Measurements from ENCODE around the gene NME2.
A peak's percentile ranks its signal among the peaks of the same experiment; 100 is the strongest.
"Not testable (repeated sequence)": the region's sequence is repeated elsewhere in the genome, so short reads cannot be mapped to it uniquely, and the experiment has no call there.

NME2 gene

GRCh38 chr17:51153210-51154072 is 12.8 kb upstream of the NME2 start, which contains the start of gene NME1:
Gene NME1 (plus strand): TSS chr17:51153559. CDS start chr17:51155655, 2,096 bp downstream.
- DNase-seq, result peak; percentile 98

DNA sequence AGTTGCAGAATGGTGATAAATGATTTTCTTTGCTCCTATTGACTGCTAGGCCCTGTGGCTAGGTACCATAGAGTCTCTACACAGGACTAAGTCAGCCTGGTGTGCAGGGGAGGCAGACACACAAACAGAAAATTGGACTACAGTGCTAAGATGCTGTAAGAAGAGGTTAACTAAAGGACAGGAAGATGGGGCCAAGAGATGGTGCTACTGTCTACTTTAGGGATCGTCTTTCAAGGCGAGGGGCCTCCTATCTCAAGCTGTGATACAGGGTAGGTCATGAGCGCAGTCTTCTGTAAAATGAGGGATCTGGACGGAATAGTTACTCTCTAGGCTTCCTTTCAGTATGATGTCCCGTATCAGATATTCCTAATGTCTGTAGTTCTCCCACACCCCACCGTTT is 12.0 kb upstream of the NME2 start:
- no peak for DNase-seq

DNA sequence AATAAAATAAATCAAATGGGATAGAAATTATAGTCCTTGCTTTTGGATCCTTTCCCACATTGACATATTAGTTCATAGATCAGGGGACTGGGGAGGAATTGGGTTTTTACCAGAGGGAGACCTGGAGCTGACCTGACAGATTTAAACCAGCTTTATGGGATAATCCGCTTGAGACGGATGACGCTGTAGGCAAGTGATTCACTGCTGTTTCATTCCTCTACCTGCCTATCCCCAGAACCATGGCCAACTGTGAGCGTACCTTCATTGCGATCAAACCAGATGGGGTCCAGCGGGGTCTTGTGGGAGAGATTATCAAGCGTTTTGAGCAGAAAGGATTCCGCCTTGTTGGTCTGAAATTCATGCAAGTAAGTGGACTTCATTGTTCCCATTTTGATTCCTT is 10.8 kb upstream of the NME2 start:
- DNase-seq, result no peak

GRCh38 chr17:51159604-51160003 is 6.6 kb upstream of the NME2 start:
- DNase-seq, result no peak

- DNase-seq, result no peak
Measured at GRCh38 chr17:51161541-51161940, 4.7 kb upstream of the NME2 start.

- no peak for DNase-seq
Measured at GRCh38 chr17:51164911-51165679, 1.1 kb upstream of the NME2 start.

DNA sequence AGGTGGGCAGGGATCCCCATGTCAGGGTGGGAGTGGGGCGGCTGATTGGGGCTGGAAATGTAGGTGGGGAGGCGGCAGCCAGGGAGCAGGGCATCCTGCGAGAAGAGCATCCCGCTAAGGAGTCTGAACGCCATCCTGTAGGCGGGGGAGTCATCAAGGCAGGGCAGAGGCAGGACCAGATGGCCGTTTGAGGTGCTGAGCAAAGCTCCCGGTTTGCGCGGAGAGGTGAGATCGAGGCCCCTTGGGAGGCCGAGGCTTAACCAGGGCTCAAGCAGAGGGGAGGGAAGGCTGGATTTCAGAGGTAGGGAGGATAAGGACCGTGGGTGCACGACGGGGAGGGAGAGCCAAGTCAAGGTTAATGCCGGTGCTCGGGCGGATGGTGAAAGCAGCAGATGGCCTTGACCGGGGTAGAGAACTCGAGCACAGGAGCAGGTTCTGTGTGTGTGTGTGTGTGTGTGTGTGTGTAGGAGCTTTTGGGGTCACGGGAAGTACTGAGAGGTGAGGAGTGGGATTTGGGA is 472 bp upstream of the NME2 start:
- no peak for DNase-seq

DNA sequence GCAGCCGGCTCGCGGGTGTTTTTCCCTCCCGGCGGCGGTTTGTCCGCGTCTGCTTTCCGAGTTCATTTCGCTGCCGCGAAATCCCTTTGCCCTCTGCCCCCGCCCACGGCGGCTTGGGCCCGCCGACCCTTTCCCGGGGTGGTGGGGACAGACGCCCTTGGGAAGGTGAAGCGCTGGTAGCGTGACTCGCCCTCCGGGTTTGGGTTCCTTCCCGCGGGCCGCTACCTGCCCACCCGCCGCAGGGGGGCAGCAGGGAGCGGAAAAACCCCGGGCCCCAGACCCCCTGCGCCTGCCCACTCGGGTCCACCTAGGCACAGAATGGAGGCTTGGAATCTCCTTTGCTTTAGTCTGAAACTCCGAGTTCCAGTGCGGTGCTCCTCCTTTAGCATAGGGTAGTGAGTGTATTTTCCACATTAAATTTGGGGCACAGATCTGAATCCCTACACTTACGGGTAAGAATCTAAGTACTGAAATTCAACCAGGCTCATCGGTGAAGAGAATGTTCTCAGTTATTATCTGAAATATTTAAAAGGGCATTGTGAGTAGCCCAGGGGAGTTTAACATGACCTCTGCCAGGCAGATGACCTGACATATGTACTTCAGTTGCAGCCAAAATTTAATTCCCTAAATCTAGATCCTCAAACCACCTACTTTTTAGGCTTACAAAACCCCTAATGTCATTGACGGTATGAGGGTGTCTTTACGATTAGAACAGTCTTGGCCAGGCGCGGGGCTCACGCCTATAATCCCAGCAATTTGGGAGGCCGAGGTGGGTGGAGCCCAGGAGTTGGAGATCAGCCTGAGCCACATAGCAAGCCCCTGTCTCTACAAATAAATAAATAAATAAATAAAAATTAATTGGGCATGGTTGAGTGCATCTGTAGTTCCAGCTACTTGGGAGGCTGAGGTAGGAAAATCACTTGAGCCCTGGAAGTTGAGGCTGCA is 1.0 kb downstream of the NME2 start:
- DNase-seq, result peak; percentile 54

DNA sequence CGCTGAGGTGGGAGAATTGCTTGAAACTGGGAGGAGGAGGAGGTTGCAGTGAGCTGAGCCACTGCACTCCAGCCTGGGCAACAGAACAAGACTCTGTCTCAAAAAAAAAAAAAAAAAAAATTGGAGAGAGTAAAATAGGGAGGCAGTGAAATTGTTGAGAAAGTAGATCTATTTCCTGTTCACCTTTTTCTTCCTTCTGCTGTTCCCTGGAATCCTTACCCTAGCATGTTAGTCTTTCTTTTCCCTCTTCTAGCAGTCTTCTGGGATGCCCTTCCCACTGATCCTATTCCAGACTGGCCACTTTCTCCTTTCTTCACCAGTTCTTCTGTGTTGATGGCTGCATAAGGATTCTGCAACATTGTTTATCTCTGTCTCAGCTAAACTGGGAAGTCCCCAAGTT is 3.1 kb downstream of the NME2 start:
- no peak for DNase-seq

DNA sequence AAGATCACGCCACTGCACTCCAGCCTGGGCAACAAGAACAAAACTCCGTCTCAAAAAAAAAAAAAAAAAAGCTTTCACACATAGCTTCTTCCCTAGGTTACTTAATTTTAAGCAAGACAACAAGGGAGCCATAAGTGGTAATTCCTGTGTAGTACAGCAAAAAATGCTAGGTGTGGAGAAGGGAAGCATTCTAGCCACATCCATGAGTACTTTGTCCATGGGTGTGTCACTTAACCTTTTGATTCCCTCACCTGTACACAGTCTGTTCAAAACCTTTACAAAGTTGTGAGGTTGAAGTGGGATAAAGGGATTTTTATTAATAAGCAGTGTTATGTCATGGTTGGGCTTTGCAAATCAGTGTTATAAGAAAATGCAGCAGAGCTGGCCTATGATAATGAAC is 4.5 kb downstream of the NME2 start:
- DNase-seq, result no peak

DNA sequence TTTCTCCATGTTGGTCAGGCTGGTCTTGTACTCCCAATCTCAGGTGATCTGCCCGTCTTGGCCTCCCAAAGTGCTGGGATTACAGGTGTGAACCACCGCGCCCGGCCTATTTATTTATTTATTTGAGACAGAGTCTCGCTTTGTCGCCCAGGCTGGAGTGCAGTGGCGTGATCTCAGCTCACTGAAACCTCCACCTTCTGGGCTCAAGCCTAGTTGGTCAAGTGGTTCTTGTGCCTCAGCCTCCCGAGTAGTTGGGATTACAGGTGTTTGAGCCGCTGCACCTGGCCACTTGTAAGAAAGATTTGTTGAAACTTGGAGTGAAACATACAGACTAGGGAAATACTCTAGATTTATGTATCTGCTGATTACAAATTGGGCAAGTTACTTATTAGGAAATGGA is 5.8 kb downstream of the NME2 start:
- not testable (repeated sequence) for DNase-seq

DNA sequence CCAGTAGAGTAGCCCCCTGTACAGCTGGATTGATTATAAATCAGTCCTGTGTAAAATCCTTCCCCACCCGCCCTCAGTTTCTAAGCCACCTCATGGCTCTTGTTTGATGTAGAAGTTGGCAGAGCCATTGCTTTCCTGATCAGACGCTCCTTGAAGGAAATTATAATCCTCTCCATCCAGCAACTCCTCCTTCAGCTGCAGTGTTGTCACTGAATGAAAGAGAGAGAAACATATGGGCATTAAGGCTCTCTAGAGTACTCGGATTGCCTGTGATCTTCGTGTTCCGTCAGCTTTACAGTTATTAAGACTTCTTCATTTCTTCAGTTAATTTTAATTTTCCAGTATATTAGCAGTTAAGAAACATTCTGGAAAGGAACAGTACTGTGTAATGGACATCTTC is 14.3 kb downstream of the NME2 start:
- no peak for DNase-seq

- no peak for DNase-seq
Measured at GRCh38 chr17:51184124-51184523, 17.9 kb downstream of the NME2 start.

- no peak for DNase-seq
Measured at GRCh38 chr17:51185763-51186332, 19.6 kb downstream of the NME2 start.

DNA sequence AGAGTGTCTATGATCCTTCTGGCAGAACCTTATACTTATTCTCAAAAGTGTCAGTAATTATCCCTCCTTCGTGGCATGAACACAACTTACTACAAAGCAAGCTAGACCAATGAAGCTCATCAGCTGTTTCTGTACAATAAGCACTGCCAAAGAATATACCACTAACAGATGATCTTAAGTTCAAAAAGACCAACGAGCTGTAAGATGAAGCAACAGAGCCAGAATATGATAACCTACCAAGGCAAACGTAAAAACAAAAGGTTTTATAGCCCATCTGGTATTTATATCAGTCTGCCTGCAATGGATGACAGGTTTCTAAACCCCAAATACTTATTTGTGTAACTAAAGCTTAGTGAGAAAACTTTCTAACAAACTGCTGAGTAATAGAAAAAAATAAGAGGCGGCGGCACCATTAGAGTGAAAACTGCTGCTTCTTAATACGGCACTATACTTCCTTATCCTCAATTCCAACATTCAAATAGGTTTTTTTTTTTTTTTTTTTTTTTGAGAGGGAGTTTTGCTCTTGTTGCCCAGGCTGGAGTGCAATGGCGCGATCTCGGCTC is 22.1 kb downstream of the NME2 start:
- DNase-seq, result no peak

DNA sequence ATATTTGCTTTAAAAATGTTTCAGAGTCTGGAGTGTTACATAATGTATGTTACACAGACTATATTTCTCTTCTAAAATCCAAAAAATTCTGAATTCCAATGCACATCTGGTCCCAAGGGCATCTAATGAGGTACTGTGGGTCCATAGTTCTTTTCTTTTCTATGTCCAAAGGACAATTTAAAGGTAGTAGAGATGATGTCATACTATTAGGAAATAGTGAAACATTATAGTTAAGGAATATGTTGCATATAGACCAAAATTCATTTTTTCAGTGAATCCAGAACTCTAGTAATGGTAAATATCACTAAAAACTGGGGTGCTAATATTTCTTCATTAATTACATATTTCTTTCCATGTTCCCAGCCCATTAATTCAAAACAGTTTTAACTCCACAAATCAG is 23.0 kb downstream of the NME2 start:
- no peak for DNase-seq

DNA sequence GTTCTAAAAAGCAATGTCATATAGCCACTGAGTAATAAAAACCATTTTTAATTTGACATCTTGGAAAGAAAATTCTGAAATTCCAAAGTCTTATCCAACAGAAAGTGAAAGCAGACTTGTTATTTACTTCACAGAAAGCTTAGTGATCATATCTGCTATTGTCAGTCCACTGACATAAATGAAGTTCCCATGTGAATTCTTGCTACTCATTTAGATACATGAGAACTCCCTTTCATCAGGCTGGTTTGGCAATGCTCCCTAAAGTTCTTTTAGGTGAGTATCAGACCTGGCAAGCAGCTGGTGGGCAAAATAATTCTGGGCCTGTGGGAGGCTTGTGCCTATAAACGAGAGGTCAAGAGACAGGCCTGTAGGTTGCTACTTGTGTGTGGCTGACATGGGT is 23.4 kb downstream of the NME2 start:
- no peak for DNase-seq

DNA sequence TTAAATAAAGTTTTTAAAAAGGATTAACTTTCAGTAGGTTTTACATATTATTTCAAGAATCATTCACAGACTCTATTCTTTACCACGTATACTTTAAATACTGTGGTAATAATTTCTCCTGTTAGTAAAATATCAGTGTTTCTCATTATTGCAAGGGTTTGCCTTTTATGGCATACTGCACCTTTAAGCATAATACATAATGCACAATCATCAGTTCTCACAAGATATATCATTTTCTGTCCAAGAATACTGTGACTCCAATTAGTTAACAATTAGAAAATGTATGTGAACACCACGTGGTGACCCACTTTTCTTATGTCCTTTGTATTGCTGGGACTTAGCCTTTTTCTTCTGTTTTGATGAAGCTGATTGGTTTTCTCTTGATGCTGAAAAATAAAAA is 25.7 kb downstream of the NME2 start:
- DNase-seq, result no peak

DNA sequence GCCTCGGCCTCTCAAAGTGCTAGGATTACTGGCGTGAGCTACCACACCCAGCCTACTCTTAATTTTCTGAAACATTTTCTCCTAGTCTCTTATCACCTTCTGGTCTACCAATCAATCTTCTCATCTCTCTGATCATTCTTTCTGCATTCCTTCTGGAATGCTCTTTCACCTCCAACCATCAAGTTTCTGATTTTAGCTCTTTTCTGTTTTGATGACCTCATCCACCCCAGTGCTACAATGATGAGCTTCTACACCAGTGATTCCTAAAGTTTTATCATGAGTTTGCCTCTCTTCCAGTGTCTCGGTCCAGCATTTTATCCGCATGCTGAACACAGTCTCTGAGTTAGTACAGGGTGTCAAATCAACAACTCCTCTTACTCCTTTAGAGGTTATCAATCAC is 31.5 kb downstream of the NME2 start:
- DNase-seq, result no peak

DNA sequence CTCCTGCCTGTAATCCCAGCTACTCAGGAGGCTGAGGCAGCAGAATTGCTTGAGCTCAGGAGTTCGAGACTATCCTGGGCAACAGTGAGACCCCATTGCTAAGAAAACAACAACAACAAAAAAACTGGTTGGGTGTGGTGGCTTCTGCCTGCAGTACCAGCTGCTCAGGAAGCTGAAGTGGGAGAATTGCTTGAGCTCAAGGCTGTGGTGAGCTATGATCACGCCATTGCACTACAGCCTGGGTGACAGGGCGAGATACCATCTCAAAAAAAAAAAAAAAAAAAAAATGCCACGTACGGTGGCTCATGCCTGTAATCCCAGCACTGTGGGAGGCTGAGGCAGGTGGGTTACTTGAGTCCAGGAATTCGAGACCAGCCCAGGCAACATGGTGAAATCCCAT is 34.1 kb downstream of the NME2 start:
- DNase-seq, result peak; percentile 29

- no peak for DNase-seq
Measured at GRCh38 chr17:51200846-51201245, 34.6 kb downstream of the NME2 start.

DNA sequence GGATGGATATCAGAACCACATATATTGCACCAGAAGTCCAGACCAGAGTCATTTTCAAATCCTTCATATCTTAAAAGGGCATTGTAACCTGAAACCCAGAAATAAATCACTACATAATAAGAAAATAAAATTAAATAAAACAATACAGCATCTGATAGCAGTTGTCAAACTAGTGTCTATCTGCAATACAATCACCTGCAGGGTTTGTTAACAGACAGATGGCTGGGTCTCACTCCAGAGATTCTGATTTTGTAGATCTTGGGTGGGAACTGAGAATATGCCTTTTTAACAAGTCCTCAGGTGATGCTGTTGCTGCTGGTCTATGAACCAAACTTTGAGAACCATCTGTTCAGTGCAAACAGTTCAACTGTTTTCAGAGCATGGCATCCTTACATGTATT is 37.6 kb downstream of the NME2 start:
- no peak for DNase-seq
